ENCODE measurements around the gene MAP3K21. TPM values are rescaled to one million over a fixed set of nuclear protein-coding genes. Genes with fewer than 3 reads are reported as not detected.

MAP3K21 gene
- total and polyA plus RNA-seq, 2 donors (not counting 1 experiment from before 2014, with no cell fraction given) = 0.07 to 0.17 TPM

GRCh38 chr1:233360525-233361102 lies 33.1 kb downstream of the MAP3K21 start:
- H2AFZ ChIP-seq (ENCODE audit: low read length) = no peak overlapping the region
- no peak overlapping the region for H3K27ac ChIP-seq (ENCODE audit: insufficient read depth, low read length)
- TF ChIP-seq EZH2 (IDR thresholded peaks at IDR 0.05; ENCODE audit: low read length, missing control alignments) (no peak), CTCF (conservative IDR thresholded peaks at IDR 0.05 in 1 of 2, IDR thresholded peaks at IDR 0.05 in 1 of 2; ENCODE audit: low read depth in 1 of 2, low read length in 2 of 2) (no peak)
- H3K4me1 ChIP-seq (ENCODE audit: control insufficient read depth, extremely low read depth, insufficient read depth, low read length) = no peaks in the 10 kb centered on the region
- H3K4me3 ChIP-seq (replicated peaks in 1 of 4; ENCODE audit: control extremely low read depth in 1 of 4, insufficient read depth in 1 of 4, low read depth in 3 of 4, low read length in 4 of 4) = no peak overlapping the region
- H3K9me3 ChIP-seq (ENCODE audit: control insufficient read depth, insufficient read depth, low read depth, low read length) = no peaks in the 10 kb centered on the region
- no peak overlapping the region for H3K9ac ChIP-seq (ENCODE audit: insufficient read depth, low read length)
- no peak for DNase-seq (ENCODE audit: low read depth in 2 of 2)
- no peaks in the 10 kb centered on the region for H3K79me2 ChIP-seq (ENCODE audit: control insufficient read depth, insufficient read depth, low read length)
- no peaks in the 10 kb centered on the region for H3K36me3 ChIP-seq (ENCODE audit: control insufficient read depth, insufficient read depth, low read length)
- no peaks in the 10 kb centered on the region for H3K27me3 ChIP-seq (ENCODE audit: control insufficient read depth, insufficient read depth, low read length)
- H3K4me2 ChIP-seq (ENCODE audit: extremely low read depth, insufficient read depth, low read length) = no peak overlapping the region
- H4K20me1 ChIP-seq (ENCODE audit: control insufficient read depth, extremely low read depth, insufficient read depth, low read length) = no peaks in the 10 kb centered on the region

- no peaks in the 10 kb centered on the region for H3K27me3 ChIP-seq (ENCODE audit: control insufficient read depth, insufficient read depth, low read length)
- no peaks in the 10 kb centered on the region for H3K4me1 ChIP-seq (ENCODE audit: control insufficient read depth, extremely low read depth, insufficient read depth, low read length)
- DNase-seq (ENCODE audit: low read depth in 2 of 2) = peak in 1 of 2 donors; percentile 11
- no peak overlapping the region for H3K4me2 ChIP-seq (ENCODE audit: extremely low read depth, insufficient read depth, low read length)
- no peak overlapping the region for H2AFZ ChIP-seq (ENCODE audit: low read length)
- H3K27ac ChIP-seq (ENCODE audit: insufficient read depth, low read length) = no peak overlapping the region
- H3K36me3 ChIP-seq (ENCODE audit: control insufficient read depth, insufficient read depth, low read length) = no peaks in the 10 kb centered on the region
- H3K79me2 ChIP-seq (ENCODE audit: control insufficient read depth, insufficient read depth, low read length) = no peaks in the 10 kb centered on the region
- no peaks in the 10 kb centered on the region for H4K20me1 ChIP-seq (ENCODE audit: control insufficient read depth, extremely low read depth, insufficient read depth, low read length)
- no peaks in the 10 kb centered on the region for H3K9me3 ChIP-seq (ENCODE audit: control insufficient read depth, insufficient read depth, low read depth, low read length)
- TF ChIP-seq EZH2 (IDR thresholded peaks at IDR 0.05; ENCODE audit: low read length, missing control alignments) (no peak), CTCF (conservative IDR thresholded peaks at IDR 0.05 in 1 of 2, IDR thresholded peaks at IDR 0.05 in 1 of 2; ENCODE audit: low read depth in 1 of 2, low read length in 2 of 2) (no peak)
- H3K9ac ChIP-seq (ENCODE audit: insufficient read depth, low read length) = no peak overlapping the region
- H3K4me3 ChIP-seq (replicated peaks in 1 of 4; ENCODE audit: control extremely low read depth in 1 of 4, insufficient read depth in 1 of 4, low read depth in 3 of 4, low read length in 4 of 4) = peak overlapping the region in 1 of 4 experiments; percentile 14
Measured at GRCh38 chr1:233361876-233362275, 34.4 kb downstream of the MAP3K21 start.

GRCh38 chr1:233362743-233363142 lies 35.2 kb downstream of the MAP3K21 start:
- Histone ChIP-seq H3K4me1 (ENCODE audit: control insufficient read depth, extremely low read depth, insufficient read depth, low read length) (no peaks in the 10 kb centered on the region), H3K4me3 (replicated peaks in 1 of 4; ENCODE audit: control extremely low read depth in 1 of 4, insufficient read depth in 1 of 4, low read depth in 3 of 4, low read length in 4 of 4) (no peak overlapping the region), H3K9me3 (ENCODE audit: control insufficient read depth, insufficient read depth, low read depth, low read length) (no peaks in the 10 kb centered on the region), H3K27ac (ENCODE audit: insufficient read depth, low read length) (no peak overlapping the region), H3K27me3 (ENCODE audit: control insufficient read depth, insufficient read depth, low read length) (no peaks in the 10 kb centered on the region), H4K20me1 (ENCODE audit: control insufficient read depth, extremely low read depth, insufficient read depth, low read length) (no peaks in the 10 kb centered on the region), H2AFZ (ENCODE audit: low read length) (no peak overlapping the region), H3K4me2 (ENCODE audit: extremely low read depth, insufficient read depth, low read length) (no peak overlapping the region), H3K79me2 (ENCODE audit: control insufficient read depth, insufficient read depth, low read length) (no peaks in the 10 kb centered on the region), H3K36me3 (ENCODE audit: control insufficient read depth, insufficient read depth, low read length) (no peaks in the 10 kb centered on the region), H3K9ac (ENCODE audit: insufficient read depth, low read length) (no peak overlapping the region)
- TF ChIP-seq EZH2 (IDR thresholded peaks at IDR 0.05; ENCODE audit: low read length, missing control alignments) (no peak), CTCF (conservative IDR thresholded peaks at IDR 0.05 in 1 of 2, IDR thresholded peaks at IDR 0.05 in 1 of 2; ENCODE audit: low read depth in 1 of 2, low read length in 2 of 2) (no peak)
- no peak for DNase-seq (ENCODE audit: low read depth in 2 of 2)

Measured in fibroblast of lung (primary cell).